NCI-H1048 (cell line): ENCODE data around the gene CCDC136.

Source experiments
- DNase-seq: peaks from one replicate; lab custom pipeline; 2025; lab: John Stamatoyannopoulos, UW

The CCDC136 gene

GRCh38 chr7:128845475-128845874 lies 53.7 kb downstream of the CCDC136 start:
- DNase-seq, result no peak

- DNase-seq, result no peak
These were observed 54.2 kb downstream of the CCDC136 start for GRCh38 chr7:128845987-128846386.

- DNase-seq, result no peak
These were observed 55.1 kb downstream of the CCDC136 start for GRCh38 chr7:128846781-128847444.

GRCh38 chr7:128847721-128848211 lies 56.0 kb downstream of the CCDC136 start:
- DNase-seq, result no peak

DNA sequence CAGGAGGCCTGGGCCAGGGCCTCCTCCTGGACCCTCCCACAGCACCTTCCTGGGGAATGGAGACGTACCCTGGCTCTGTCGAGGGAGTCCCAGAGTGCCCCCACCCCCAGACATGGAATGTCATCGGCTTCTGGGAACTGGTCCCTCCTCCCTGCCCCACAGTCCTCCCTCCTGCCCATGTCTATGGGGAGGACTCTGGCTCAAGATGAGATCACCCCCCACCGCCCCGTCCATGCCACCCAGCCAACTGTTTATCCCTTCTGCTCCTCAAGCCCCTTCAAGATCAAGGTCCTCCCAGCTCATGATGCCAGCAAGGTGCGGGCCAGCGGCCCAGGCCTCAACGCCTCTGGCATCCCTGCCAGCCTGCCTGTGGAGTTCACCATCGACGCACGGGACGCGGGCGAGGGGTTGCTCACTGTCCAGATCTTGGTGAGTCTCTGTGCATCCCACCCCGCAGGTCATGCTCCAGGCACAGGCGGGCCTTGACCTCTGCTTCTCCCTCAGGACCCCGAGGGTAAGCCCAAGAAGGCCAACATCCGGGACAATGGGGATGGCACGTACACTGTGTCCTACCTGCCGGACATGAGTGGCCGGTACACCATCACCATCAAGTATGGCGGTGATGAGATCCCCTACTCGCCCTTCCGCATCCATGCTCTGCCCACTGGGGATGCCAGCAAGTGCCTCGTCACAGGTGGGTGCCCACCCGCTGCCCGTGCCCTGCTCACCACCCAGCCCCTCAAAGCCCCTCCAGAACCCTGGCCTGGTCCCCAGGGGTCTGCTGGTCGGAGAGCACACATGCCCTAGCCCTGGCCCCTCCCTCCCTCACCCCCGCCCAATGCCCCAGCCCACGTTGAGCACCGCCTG lies 56.8 kb downstream of the CCDC136 start:
- DNase-seq, result no peak

DNA sequence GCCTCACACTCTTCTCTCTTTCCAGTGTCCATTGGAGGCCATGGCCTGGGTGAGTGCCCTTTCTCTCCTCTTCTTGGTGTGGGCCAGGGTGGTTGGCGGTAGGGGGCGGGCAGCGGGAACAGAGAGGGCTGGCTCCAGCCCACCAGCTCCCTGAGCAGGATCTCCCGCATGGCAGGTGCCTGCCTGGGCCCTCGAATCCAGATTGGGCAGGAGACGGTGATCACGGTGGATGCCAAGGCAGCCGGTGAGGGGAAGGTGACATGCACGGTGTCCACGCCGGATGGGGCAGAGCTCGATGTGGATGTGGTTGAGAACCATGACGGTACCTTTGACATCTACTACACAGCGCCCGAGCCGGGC lies 57.4 kb downstream of the CCDC136 start:
- DNase-seq, result no peak

- no peak for DNase-seq
These were observed 58.2 kb downstream of the CCDC136 start for GRCh38 chr7:128849804-128850490.

DNA sequence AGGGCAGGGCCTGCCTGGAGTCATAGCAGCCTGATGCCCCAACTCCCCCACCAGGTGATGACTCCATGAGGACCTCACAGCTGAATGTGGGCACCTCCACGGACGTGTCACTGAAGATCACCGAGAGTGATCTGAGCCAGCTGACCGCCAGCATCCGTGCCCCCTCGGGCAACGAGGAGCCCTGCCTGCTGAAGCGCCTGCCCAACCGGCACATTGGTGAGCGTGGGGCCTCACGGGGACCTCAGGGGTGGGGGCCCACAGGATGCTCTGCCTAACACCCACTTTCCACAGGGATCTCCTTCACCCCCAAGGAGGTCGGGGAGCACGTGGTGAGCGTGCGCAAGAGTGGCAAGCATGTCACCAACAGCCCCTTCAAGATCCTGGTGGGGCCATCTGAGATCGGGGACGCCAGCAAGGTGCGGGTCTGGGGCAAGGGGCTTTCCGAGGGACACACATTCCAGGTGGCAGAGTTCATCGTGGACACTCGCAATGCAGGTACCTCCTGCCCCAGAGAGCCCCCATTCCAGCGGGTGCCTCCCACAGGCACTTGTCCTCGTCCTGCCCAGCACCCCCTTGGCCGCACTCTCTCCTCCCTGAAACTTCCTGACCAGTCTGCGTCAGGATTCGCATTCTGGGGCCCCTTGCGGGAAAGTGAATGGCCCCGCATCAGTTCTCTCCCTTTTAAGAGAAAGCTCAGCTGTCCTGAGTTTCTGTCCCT lies 60.9 kb downstream of the CCDC136 start:
- no peak for DNase-seq

DNA sequence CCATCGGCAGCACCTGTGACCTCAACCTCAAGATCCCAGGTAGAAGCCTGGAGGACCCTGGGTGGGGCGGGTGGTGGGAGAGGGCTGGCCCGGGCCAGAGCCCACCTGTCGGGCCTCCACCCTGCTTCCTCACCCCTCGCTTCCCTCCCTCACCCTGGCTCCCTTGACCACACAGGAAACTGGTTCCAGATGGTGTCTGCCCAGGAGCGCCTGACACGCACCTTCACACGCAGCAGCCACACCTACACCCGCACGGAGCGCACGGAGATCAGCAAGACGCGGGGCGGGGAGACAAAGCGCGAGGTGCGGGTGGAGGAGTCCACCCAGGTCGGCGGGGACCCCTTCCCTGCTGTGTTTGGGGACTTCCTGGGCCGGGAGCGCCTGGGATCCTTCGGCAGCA lies 62.0 kb downstream of the CCDC136 start:
- DNase-seq, result no peak

DNA sequence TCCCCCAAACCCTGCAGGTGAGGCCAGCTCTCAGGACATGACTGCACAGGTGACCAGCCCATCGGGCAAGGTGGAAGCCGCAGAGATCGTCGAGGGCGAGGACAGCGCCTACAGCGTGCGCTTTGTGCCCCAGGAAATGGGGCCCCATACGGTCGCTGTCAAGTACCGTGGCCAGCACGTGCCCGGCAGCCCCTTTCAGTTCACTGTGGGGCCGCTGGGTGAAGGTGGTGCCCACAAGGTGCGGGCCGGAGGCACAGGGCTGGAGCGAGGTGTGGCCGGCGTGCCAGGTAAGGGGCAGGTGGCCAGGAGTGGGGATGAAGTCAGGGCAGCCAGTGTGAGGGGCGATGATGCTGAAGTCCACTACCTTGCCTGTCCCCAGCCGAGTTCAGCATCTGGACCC lies 62.6 kb downstream of the CCDC136 start:
- no peak for DNase-seq

DNA sequence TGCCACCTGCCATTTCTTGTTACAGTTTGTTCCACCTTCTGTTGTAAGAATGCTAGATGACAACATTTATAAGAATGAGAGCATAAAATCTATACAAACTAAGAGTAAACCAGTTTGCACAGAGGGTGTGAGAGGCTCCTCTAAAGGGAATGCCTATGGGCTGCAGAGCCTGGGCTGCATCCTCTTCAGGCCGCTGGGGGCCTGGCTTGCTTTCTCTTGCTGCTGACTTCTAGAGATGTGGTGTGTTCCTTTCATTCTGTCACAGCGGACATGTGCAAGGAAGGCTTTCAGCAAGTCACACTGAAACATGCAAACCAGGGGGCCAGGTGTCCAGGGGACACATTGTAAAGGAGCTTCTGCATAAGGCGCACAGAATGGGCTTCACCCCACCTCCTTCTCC lies 63.8 kb downstream of the CCDC136 start:
- no peak for DNase-seq

- no peak for DNase-seq
These were observed 64.4 kb downstream of the CCDC136 start for GRCh38 chr7:128856001-128856718.

GRCh38 chr7:128858380-128859231 lies 66.8 kb downstream of the CCDC136 start:
- DNase-seq, result no peak

DNA sequence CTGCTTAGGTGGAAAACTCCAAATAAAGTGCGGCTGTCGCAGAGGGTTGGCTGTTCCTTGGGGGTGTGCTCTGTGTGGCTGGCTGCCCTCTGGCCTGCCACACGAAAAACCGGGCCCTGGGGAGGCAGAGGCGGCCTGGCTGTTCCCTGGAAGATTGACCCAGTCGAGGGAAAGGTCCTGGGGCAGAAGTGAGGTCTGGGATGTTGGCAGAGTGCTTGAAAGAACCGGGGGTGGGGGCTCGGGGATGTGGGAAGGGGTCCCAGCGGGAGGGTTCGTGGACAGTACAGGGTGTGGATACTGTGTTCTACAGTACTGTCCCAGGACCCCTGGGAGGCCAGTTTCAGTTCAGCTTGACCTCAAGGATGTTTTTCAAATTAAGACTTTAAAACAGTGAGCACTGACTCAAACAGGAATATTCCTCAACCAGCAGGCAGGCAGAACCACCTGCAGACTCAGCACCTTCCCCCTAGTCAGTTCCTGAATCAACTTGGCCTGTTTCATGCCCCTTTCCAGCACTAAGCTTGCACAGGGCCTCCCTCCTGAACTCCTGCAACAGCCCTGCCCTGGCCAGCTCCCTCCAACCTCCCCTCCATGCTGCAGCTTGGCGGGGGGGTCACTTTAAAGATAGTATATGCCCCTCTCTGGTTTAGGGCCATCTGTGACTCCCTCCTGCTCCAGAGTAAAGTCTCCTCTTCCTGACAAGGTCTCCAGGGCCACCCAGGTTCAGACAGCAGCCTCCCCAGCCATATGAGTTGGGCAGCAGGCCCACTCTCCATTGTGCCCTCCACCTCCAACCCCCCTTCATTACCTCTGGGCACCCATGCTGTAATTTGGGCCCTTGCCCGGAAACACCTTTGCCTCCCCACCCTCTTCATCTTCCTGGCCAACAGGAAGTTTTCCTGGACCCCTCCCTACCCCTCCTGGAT lies 67.7 kb downstream of the CCDC136 start:
- no peak for DNase-seq

DNA sequence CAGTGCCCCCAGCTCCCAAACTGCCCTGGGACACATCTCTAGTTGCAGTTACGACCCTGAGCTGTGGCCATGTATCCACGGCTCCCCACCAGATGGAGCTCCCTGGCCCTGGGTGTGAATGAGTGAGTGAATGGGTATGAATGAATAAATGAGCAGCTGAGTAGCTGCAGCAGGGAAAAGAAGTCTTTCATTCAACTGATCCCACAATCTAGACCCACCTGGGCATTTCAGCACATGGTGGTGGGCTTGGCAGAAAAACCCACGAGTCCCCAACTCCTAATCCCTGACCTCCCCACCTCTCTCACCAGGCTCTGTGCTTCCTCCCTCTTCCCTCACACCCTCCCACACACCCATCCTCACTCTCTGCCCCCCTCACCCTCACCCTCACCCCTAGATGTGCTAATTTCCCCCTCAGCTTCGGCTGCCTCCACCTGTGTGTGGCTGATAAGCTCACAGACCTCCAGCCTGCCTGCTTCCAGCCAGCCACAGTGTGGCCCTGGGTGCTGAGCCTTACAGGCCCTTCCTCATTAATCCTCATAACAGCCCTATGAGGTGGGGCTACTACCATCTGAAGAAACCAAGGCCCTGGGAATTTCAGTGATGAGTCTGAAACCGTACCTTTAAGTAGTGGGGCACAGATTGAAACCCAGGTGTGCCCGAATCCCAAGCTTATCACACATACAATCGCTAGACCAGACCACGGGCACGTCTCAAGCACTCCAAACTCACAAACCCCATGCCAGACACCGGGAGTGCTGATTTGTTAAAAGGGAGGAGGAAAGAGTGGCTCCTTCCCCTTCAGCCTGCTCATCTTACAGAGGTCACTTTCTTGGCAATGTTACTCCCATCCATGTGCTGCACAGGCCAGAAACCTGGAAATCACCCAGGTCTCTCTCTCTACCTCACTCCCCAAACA lies 68.6 kb downstream of the CCDC136 start:
- DNase-seq, result no peak

- DNase-seq, result no peak
These were observed 70.3 kb downstream of the CCDC136 start for GRCh38 chr7:128861957-128862570.

DNA sequence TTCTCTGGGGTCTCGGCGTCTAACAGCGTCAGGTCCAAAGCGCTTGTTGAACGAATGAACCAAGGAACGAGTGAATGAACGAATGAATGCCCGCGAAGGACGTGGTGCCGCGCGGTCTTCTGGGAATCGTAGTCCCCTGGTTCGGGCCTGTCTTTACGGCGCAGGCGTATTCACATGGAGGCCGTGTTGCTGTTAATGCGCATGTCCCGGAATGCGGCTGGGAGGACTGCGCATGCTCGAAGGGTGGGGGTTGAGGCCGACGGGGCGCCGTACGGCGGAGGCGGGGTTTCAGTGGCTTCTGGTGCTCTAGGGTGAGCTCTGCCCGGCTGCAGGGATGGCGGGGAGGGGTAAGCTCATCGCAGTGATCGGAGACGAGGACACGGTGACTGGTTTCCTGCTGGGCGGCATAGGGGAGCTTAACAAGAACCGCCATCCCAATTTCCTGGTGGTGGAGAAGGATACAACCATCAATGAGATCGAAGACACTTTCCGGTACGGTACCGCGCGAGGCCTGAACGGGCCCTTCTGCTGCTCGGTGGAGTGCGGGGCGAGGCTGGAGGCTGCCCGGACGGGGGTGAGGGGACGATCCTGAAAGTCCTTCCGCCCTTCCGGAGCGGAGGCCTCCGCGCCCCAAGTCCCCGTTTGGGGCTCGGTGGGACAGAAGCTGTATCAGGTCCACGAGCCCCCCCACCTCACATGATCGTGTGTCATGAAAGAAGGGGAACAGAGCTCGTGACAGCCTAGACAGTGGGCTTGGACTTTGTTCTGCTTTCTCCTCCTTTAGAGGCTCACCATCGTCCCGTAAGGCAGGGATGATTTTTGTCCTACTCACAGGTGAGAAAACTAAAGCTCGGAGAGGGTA lies 71.0 kb downstream of the CCDC136 start, which contains the start of gene ATP6V1F:
Gene ATP6V1F (plus strand): TSS at position 286 of the 862 bp plus-strand sequence. CDS start 49 bp downstream, at position 335.
- peak; percentile 86 for DNase-seq
